ENCODE data around the gene CRACR2A.

DNA sequence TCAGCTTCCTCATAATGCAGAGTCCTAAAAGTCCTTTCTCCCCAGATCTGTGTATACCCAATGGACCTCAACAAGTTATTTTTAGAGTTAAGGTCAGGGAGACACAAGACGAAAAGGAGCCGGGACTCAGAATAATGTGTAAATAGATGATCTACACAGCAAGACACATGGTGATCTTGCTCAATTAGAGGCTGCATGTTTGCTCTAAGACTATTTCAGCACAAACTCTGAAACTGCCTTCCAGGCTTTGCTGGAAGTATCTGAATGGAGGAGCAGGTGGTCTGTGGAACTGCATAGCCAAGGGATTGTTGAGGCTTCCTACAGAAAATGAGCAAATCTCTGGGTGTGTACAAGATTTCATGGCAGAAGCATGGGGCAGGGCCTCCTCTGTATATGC, 80.8 kb downstream of the CRACR2A start:
- TF ChIP-seq EP300 (IDR thresholded peaks at IDR 0.05): no peak
- TF ChIP-seq, protein P1, sequence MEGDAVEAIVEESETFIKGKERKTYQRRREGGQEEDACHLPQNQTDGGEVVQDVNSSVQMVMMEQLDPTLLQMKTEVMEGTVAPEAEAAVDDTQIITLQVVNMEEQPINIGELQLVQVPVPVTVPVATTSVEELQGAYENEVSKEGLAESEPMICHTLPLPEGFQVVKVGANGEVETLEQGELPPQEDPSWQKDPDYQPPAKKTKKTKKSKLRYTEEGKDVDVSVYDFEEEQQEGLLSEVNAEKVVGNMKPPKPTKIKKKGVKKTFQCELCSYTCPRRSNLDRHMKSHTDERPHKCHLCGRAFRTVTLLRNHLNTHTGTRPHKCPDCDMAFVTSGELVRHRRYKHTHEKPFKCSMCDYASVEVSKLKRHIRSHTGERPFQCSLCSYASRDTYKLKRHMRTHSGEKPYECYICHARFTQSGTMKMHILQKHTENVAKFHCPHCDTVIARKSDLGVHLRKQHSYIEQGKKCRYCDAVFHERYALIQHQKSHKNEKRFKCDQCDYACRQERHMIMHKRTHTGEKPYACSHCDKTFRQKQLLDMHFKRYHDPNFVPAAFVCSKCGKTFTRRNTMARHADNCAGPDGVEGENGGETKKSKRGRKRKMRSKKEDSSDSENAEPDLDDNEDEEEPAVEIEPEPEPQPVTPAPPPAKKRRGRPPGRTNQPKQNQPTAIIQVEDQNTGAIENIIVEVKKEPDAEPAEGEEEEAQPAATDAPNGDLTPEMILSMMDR (IDR thresholded peaks at IDR 0.05): no peak
- no peak for TF ChIP-seq POLR2AphosphoS5 (IDR thresholded peaks at IDR 0.05)

Measured in suprapubic skin (tissue), 4 donors.